Stimulated activated CD8-positive, alpha-beta memory T cell treated with anti-CD3 and anti-CD28 coated beads, Interleukin-4, amount 100 ng/mL, for 48 hours (primary cell): ENCODE results near the gene CUBN.

Source experiments
- DNase-seq: peaks from one replicate; pipeline ENCODE4 v3.0.0-alpha.2; 2020

The CUBN gene

DNA sequence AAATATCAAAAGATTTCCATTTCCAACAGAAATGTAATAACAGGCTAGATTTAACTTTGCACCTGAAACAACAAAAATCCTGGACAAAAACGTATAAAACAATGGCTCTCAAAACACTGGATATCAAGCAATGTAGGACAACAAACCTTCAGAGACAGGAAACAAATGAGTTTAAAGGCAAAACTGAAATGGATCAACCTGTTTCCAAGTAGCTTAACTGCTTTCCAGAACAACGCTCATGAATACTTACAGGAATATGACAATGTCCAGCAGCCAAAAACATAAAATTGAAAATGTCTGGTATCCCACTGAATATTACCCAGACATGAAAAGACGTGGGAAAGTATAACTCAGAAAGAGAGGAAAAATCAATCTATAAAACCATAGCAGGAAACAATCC lies 62.8 kb downstream of the CUBN start:
- no peak for DNase-seq

DNA sequence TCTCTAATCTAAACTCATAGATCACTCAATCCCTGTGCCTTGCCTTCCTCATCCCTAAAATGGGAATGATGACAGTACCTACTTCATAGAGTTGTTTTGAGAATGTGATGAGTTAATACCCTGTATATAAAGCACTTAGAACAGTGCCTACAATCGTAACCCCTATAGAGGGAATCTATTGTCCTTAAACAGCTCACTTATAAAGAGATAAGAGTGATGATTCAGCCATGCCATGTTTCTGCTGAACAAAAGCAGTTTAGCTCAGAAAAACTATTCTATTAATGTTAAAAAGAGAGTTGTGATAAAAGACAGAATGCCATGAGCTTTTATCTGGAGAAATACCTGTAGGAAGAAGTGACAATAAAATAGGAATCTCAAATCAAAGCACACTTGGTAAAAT lies 63.6 kb downstream of the CUBN start:
- DNase-seq, result no peak

DNA sequence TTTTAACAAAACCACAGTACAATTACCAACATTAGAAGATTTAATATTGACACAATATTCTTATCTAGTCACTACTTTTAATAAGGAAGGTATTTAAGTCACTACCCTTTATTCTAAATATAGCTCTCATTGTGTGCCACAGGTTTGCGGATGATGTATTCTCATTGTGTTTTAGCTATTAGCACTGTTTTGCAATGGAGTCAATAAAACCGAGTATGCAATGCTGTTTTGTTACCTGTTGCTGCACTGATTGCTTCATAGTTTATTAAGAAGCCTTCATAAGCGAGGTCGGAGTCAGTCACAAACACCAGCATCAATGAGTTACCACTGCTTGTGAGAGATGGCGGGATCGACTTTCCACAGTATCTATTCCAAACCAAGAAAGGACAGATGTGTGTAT lies 64.3 kb downstream of the CUBN start:
- DNase-seq, result no peak

DNA sequence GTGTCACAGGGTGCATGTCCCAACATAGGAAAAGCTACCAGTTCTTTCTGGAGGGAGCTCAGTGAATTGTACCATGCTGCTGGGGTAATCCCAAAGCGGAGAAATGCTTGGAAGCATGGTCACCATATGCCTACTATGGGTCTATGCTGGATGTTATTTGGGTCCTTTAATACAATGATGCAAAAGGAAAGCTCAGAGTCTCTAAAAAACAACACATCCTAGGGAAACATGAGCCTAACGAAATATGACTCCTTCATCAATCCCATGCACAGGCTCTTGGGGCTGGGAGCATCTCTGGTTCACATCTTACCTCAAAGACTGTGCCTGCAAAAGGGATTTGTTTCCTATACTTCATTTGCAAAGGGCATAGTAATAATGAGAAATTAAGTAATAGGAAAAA lies 65.2 kb downstream of the CUBN start:
- DNase-seq, result no peak

DNA sequence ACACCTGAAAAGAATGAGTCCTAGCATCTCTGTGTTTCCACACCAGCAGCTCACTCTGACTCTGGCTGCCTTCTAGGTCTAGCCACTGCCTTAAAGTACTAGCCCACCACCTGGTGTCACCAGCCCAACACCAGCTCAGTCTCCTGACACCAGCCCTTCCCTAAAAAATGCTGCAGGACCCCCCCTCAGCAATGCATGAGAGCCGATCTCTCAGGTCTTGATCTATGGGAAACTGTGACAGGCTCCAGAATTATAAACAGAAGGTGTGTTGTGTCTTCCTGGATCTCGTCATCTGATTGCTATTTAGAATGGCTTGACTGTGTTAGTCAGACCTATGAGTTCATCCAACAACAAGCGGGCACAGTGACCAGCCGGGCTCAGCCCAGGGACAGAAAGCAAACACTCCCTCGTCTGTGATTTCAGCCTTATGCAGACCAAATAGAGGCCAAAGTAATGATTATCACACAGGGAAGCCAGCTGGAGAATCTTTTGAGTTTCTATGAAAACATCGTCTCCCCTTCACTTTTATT lies 66.6 kb downstream of the CUBN start:
- no peak for DNase-seq

DNA sequence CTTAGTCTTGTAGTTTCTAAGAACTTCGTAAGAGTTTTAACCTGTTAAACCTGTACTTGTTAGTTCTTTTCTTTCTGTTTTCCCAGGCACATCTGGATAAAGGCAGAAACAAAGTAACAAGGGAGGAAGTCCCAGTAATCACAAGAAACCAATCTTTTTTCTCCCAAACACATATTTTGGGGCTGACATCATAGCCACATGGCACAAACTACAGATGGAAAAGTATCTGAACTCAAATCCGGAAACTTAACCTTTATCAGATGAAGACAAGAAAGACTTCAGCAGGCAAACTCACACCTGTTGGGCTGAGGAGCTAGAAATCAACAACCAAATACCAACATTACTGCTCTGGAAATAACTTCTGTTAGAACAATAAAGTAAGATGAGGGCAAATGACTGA lies 67.1 kb downstream of the CUBN start:
- no peak for DNase-seq

DNA sequence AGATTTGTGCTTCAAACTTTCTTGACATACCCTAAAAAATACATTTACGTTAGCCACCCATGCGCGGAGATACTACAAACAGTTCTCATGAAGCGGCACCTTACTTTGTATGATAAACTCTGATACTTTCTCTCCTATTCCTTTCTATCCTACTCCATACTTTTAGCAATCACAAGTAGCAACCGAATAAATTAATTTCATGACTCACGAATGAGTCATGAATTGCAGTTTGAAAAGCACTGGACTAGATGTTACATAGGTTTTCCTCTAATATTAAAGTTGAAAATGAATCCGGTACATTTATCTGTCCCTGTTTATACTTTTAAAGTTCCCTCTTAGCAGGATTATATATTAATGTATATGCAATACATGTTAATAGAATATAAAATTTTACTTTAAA lies 67.6 kb downstream of the CUBN start:
- no peak for DNase-seq

DNA sequence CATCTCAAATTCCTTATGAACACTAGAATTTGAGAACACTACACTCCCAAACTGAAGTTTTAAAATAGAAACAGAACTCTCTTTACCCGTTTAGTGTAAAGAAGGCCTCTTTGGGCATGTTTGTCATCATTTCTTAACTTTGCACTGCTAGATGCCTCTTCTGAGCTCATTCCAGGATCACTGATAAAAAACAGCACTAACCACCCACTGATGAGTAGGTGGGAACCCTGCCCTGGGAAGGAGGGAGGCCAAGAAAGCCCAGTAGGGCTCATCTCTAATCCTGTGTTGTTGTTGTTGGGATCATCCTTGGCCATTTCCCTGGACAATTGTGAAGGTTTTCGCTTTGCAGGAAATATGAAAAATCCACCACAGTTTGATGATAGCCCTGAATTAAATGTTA lies 68.2 kb downstream of the CUBN start:
- DNase-seq, result no peak

DNA sequence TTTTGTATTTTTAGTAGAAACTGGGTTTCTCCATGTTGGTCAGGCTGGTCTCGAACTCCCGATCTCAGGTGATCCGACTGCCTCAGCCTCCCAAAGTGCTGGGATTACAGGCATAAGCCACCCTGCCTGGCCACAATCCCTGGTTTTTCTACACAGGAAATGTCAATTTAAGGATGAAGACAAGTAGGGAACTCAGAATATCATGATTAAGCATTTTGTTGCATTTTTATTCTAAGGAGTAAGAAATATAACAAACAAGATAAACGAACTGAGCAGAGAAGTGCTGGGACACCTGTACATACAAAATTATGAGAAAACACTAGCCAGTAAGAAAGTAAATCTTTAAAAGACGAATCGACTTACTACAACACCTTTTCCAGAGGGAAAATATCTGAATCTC lies 69.3 kb downstream of the CUBN start:
- no peak for DNase-seq

DNA sequence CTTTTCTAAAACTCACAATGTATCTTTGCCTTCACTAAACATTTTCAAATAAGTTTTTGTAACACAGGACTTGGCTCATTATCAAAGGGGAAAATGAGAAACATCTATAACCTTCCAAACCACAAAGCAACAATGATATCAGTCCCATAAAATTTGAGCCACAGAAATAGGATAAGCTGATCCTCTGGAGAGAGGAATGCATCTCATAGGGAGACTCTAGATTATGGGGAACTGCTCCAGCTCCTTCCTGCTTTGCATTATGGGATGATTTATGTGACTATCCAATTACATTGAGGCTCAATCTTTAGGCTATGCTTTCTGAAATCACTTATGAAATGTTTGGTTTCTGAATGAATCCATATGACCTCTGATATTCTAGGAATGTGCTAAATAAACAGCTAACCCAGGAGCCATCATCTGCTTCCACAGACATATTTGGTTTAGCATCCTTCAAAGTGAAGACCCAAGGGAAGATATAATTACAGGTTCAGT lies 70.4 kb downstream of the CUBN start:
- no peak for DNase-seq

DNA sequence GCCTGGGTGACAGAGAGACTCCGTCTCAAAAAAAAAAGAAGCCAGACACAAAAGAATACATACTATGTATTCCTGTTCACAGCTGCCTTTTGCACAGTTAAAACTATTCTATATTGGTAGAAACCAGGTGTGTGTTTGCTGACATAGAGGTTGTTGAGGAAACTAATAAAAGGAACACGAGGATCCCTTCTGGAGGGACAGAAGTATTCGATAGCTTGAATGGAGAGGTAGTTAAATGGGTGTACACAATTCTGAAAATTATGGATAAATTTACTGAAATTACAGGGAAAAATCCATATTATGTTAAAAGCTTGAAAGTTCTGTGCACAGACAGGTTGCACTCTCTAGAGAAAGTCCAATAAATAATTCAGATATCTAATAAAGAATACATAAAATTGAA lies 71.5 kb downstream of the CUBN start:
- no peak for DNase-seq

DNA sequence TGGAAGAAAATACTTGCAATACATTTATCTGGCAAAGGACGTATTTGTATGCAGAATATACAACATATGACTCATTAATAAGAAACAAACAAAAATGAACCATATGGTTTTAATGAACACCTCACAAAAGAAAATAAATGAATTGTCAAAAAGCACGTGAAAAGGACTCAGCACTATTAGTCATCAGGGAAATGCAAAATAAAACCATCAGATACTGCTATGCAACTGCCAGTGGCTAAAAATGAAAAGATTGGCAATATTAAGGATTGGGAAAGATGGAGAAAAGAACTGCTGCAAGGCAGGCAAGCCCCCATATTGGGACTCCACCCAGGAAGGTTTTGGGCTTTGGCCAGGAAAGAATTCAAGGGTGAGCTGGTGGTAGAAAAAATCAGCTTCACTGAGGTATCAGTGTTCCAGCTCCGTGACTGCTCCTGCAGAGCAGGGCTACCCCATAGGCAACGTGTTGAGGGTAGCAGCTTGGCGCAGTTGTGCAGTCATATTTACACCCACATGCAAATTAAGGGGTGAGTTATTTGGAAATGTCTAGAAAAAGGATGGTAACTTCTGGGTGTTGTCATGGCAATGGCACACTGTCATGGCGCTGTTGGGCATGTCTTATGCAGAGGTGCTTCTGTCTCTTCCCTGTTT lies 72.7 kb downstream of the CUBN start:
- DNase-seq, result no peak

DNA sequence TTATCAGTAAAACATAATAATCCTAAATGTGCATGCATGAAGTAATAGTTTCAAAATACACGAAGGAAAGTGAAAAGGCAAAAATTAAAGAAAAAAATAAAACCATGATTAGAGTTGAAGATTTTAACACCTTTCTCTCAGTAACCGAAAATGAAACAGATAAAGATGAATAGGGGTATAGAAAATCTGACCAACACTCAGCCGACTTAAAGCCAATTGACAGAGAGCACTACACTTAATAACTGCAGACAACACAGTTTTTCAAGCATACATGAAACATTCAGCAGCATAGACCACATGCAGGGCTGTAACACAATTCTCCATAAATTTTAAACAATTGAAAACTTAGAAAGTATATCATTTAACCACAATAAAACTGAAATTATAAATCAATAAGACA lies 76.1 kb downstream of the CUBN start:
- no peak for DNase-seq

DNA sequence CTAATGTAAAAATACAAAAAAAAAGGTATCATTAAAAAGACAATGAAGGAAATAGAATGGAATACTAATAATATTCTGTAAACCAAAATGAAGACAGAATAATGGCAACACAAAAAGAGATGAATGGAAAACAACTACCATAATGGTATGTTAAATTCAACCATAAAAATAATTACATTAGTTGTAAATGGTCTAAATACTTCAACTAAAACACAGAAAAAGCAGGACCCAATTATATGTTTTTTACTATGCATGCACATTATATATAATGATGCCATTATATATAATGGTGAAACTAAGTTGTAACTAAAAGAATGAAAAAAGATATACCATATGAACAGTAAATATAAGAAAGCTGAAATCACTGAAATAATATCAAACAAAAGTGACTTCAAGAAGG lies 76.5 kb downstream of the CUBN start:
- no peak for DNase-seq

DNA sequence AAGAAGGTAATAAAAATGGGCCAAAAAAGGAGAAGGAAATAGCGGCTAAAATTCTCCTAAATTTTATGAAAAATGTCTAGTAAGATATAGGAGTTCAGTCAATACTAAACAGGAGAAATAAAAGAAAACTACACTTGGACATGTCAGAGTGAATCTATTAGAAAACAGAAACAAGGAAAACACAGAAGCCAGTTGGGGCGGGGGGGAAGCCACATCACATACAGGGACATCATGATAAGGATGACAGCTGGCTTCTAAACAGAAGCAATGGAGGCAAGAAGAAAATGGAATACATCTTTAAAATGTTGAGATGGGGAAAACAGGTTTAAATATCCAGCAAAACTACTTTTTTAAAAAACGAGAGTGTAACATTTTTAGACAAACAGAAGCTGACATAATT lies 77.8 kb downstream of the CUBN start:
- DNase-seq, result no peak

DNA sequence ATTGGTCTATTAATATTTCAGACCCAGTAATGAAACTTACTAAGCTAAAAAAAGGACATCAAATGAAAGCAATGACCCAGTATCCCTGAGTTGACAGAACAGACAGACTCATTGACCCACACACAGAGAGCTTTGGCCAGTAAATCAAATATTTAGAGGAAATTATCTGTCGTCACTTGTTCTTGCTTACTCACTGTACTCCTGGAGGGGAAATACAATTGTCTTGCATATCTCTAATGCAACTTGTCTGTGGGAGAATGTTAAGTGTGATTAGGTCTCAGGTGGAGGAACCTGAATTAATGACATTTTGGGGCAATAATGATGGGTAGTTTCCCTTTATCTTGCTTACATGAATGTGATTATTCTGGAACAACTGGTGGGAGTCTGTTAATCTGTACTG lies 80.4 kb downstream of the CUBN start:
- DNase-seq, result no peak

DNA sequence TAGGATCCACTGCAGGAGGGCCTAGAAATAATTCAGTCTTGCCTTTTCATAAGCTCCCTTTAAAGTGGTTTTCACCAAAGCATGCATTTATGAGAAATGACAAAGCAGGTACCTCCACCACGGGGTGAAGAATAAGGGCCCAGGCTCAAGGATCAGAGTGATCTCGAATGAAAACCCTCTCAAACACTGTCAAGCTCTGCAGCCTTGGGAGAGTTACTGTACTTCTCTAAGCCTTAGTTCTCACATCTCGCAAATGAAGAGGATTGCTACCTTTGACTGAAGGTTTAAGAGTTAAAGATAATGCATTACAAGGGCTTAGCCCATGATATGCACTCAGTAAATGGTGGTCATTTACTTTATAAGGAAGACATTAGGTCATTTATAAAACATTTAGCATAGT lies 81.7 kb downstream of the CUBN start:
- DNase-seq, result no peak

DNA sequence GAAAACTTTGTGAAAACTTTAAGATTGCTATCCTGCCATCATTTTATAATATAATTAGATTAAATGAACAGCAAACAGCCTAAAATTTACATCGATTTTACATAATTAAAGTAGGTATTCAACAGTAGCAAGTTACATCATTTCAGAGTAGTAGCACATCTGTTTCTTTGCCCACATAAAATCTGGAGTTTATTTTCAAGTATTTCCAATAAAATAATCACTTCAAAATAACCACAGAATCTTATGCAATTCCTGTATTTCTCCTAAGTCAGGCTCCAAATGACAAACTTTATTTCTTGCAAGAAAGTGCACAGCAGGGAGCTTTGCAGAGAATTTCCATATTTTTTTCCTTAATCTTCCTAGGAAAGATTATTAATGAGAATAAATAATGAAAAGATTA lies 82.6 kb downstream of the CUBN start:
- DNase-seq, result no peak

DNA sequence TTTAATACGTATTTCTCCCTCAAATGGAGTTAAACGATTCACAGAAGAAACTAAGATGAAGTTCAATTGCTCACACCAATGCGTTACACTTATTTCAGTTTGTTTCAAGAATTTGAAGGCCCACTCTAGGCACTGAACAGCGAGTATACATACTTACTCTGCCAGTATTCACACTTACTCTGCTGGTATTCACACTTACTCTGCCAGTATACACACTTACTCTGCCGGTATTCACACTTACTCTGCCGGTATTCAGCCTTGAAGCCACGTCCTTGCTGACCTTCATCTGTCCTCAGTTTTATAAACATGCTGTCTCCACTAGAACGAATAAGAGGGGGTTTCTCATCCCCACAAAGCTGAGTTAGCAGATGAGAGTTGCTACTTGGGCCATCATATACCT lies 86.0 kb downstream of the CUBN start:
- no peak for DNase-seq

DNA sequence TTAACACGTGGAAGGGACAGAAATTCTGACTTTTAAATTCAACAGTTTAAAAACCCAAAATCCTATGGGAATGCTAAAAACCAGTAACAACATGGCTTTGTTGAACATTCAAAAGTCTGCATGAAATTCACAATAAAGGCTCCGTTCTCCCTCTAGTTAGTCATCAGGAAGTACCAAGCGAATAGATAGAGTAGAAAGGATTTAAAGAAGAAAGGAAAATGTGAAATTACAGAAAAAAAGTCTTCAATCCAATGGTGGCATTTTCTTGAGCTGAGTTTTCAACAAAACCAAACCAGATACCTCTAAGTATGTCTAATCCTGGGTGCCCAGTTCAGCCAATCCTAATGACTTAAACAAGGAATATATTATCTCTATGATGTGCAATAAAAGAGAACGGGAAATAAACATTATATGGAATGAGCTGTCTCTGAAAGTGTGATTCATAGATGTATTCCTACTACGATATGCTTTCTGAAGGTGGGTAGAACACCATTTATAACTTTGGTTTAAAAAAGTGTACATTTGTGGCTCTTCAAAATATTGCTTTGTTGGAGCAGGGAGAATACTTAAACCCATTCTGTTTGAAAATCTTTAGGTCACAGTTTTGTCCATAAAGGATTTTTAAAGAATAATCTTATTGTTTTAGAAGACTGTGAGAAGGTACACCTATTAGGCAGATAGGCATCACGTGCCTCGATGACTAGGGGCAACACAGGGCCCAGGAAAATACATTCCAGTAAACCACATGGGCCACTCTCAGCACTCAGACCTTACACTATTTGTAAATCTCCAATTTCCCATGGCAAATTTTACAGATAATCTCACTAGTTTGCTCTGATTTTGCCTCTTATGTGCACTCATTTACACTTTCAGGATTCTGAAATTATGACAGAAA lies 87.7 kb downstream of the CUBN start:
- DNase-seq, result no peak

DNA sequence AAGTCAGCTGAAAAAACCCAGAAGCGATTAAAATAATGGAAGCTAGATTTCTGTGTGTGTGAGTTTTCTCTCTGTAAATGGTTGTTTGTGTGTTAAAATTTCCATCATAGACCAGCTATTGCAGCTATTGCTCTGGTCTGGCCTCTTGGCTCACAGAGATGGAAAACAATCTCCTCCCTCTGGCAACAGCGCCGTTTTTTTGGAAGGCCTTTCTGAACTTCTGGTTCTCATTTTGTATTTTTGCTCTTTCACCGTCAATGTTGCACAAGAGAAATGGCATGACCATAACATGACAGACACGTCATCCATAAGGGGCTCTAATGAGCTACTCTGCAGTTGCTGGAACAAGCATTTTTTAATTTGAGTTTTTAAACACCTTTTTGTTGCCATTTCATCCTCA lies 91.0 kb downstream of the CUBN start:
- no peak for DNase-seq

DNA sequence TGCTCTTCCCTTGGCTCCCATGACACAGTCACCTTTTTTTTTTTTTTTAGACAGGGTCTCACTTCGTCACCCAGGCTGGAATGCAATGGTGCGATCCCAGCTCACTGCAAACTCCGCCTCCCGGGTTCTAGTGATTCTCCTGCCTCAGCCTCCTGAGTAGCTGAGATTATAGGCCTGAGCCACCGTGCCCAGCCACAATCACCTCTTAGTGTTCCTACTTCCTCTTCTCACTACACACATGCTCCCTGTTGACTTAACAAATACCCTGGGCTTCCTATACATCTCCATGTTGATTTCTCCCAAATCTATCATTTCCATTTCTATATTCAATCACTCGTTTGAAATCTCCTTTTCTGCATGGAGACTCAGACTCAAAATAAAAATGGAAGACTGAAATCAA lies 91.7 kb downstream of the CUBN start:
- no peak for DNase-seq

DNA sequence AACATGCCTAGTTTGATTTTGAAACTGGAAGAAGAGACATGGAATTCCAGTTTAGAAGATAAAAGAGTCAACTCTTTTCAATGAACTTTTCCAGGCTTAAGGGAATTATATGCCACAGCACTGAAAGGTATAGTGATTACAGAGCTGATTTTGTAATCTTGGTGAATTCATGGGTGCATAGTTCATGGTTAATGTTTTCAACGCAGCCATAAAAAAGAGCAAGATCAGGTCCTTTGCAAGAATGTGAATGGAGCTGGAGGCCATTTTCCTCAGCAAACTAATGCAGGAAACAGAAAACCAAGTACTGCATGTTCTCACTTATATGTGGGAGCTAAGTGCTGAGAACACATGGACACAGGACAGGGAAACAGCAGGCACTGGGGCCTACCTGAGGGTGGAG lies 94.2 kb downstream of the CUBN start:
- no peak for DNase-seq

DNA sequence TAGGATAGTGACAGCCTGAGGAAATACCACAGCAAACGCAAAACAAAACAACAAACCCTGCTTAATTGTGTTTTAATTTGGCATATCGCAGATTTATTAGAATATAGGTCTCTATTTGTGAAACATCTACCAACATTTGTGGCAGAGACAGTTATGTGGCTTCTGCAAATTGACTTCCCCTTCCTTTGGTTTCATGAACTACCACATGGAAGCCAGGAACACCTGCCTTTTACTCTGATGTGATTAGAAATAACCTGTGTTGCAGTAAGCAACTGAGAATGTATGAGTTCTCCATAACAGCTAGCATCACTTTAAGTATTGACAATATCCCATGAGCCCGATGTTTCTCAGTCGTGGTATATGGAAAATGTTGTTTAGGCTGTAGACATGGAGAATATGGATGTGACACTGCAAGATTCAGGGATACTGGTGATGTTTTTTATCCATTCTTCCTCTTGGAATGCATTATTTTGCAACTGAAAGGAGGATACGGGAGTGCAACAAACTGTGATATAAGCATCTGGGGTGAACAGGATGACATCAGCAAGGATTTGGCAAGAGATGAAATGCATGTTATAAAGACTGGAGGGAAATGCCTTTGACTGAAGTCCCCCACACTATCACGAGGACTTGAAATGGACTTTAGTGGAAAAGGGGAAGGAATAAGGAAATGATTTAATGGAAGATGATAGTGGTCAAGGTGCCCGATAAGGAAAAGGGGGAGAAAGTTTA lies 95.9 kb downstream of the CUBN start:
- no peak for DNase-seq
